ENCODE measurements around the gene ACP4. TPM values are rescaled to one million over a fixed set of nuclear protein-coding genes. Genes with fewer than 3 reads are reported as not detected.

ACP4 gene
- total and polyA plus RNA-seq, 2 experiments from 2014 or later = not detected

DNA sequence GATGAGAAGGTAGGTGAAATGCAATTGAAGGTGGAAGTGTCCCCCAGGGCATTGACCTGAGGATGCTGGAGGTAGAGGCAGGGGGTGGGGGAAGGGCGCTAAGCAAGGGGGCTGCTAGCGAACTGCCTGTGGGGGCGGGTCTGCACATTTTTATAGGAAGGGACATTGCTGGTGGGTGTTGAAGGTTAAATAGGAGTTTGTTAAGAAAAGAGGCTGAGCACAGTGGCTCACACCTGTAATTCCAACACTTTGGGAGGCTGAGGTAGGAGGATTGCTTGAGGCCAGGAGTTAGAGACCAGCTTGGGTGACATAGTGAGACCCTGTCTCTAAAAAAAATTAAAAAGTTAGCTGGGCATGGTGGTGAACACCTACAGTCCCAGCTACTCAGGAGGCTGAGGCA, 5.5 kb upstream of the ACP4 start (continued):
- no peak for TF ChIP-seq EZH2 (IDR thresholded peaks at IDR 0.05; ENCODE audit: low read depth, unreplicated experiment)

DNA sequence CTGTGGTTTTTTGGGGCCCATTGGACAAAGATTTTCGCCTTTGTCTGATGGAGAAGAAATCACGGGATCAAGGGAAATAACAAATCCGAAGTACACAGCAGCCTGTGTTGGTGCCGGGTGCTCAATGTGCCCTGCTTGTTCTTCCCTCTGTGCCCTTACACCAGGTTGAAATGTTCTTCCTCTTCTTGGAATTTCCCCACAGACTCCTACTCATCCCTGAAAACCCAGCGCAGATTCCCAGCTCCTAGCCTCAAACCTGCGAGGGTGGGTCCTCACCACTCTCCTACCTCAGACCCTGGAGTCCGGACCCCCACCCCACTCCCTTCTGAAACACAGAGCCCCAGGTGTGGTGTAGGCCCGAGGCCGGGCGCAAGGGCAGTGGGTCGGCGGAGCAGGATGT, 4.9 kb upstream of the ACP4 start:
- Histone ChIP-seq H3F3A (replicated peaks; ENCODE audit: low read depth) (no peaks in the 10 kb centered on the region), H3K27me3 (ENCODE audit: insufficient read depth) (peaks cover 9% of the 10 kb centered on the region; the same call in 1 of the 2 replicates), H3K4me2 (no peak overlapping the region), H3K36me3 (ENCODE audit: insufficient read depth) (no peaks in the 10 kb centered on the region), H2AFZ (no peak overlapping the region), H3K27ac (ENCODE audit: low read depth) (no peak overlapping the region), H3K4me3 (no peak overlapping the region), H3K9me2 (ENCODE audit: insufficient read depth) (no peaks in the 10 kb centered on the region), H4K20me1 (replicated peaks; ENCODE audit: insufficient read depth) (no peaks in the 10 kb centered on the region), H3K79me2 (replicated peaks; ENCODE audit: insufficient read depth) (no peaks in the 10 kb centered on the region), H3K4me1 (ENCODE audit: insufficient read depth) (no peaks in the 10 kb centered on the region)
- no peaks in the 10 kb centered on the region for H3K4me1 Mint-ChIP-seq
- ATAC-seq (no peak), DNase-seq (ENCODE audit: low spot score) (no peak)
- peaks cover 59% of the 10 kb centered on the region for H3K9me3 Mint-ChIP-seq
- no peak overlapping the region for H3K27ac Mint-ChIP-seq
- H3K27me3 Mint-ChIP-seq (ENCODE audit: insufficient read depth, low read depth, poor library complexity) = peaks cover 14% of the 10 kb centered on the region
- peaks cover 11% of the 10 kb centered on the region for H3K36me3 Mint-ChIP-seq (ENCODE audit: low read depth)
- H3K4me3 Mint-ChIP-seq = no peak overlapping the region
- TF ChIP-seq JUNB (IDR thresholded peaks at IDR 0.05; ENCODE audit: unreplicated experiment) (no peak), CTCF (conservative IDR thresholded peaks at IDR 0.05; ENCODE audit: low read depth in 2 of 2) (no peak), ETS1 (IDR thresholded peaks at IDR 0.05) (no peak), ZNF331 (CRISPR knock-in tag; IDR thresholded peaks at IDR 0.05; ENCODE audit: low read depth) (no peak), POLR2AphosphoS5 (IDR thresholded peaks at IDR 0.05; ENCODE audit: low read depth) (no peak), NANOG (IDR thresholded peaks at IDR 0.05; ENCODE audit: borderline replicate concordance) (no peak), CREB1 (CRISPR knock-in tag; IDR thresholded peaks at IDR 0.05; ENCODE audit: low read depth) (no peak), ZNF114 (CRISPR knock-in tag; IDR thresholded peaks at IDR 0.05) (no peak)
- TF ChIP-seq, protein P1, sequence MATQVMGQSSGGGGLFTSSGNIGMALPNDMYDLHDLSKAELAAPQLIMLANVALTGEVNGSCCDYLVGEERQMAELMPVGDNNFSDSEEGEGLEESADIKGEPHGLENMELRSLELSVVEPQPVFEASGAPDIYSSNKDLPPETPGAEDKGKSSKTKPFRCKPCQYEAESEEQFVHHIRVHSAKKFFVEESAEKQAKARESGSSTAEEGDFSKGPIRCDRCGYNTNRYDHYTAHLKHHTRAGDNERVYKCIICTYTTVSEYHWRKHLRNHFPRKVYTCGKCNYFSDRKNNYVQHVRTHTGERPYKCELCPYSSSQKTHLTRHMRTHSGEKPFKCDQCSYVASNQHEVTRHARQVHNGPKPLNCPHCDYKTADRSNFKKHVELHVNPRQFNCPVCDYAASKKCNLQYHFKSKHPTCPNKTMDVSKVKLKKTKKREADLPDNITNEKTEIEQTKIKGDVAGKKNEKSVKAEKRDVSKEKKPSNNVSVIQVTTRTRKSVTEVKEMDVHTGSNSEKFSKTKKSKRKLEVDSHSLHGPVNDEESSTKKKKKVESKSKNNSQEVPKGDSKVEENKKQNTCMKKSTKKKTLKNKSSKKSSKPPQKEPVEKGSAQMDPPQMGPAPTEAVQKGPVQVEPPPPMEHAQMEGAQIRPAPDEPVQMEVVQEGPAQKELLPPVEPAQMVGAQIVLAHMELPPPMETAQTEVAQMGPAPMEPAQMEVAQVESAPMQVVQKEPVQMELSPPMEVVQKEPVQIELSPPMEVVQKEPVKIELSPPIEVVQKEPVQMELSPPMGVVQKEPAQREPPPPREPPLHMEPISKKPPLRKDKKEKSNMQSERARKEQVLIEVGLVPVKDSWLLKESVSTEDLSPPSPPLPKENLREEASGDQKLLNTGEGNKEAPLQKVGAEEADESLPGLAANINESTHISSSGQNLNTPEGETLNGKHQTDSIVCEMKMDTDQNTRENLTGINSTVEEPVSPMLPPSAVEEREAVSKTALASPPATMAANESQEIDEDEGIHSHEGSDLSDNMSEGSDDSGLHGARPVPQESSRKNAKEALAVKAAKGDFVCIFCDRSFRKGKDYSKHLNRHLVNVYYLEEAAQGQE (IDR thresholded peaks at IDR 0.05; ENCODE audit: unreplicated experiment) = no peak

Measured in GM23338 (cell line).